ENCODE data around the gene AVL9. TPM values are rescaled to one million over a fixed set of nuclear protein-coding genes. Genes with fewer than 3 reads are reported as not detected.

The AVL9 gene
- total and polyA plus RNA-seq, 9 of the 15 experiments (the other 6 are each of a cell fraction or from before 2014, with no cell fraction given), result 6.4 to 66.2 (median 30.1) TPM

GRCh38 chr7:32587411-32587948 is 92.2 kb downstream of the AVL9 start:
- TF ChIP-seq NONO (IDR thresholded peaks at IDR 0.05; ENCODE audit: low read depth in 2 of 2, low read length in 1 of 2), result no peak
- no peak for TF ChIP-seq TGIF2 (CRISPR knock-in tag; IDR thresholded peaks at IDR 0.05)
- 0 out of 2 replicates have a peak, but pooled peaks have one; percentile 44 for TF ChIP-seq ZNF589 (CRISPR knock-in tag; IDR thresholded peaks at IDR 0.05; ENCODE audit: low read depth)
- TF ChIP-seq, protein P1, sequence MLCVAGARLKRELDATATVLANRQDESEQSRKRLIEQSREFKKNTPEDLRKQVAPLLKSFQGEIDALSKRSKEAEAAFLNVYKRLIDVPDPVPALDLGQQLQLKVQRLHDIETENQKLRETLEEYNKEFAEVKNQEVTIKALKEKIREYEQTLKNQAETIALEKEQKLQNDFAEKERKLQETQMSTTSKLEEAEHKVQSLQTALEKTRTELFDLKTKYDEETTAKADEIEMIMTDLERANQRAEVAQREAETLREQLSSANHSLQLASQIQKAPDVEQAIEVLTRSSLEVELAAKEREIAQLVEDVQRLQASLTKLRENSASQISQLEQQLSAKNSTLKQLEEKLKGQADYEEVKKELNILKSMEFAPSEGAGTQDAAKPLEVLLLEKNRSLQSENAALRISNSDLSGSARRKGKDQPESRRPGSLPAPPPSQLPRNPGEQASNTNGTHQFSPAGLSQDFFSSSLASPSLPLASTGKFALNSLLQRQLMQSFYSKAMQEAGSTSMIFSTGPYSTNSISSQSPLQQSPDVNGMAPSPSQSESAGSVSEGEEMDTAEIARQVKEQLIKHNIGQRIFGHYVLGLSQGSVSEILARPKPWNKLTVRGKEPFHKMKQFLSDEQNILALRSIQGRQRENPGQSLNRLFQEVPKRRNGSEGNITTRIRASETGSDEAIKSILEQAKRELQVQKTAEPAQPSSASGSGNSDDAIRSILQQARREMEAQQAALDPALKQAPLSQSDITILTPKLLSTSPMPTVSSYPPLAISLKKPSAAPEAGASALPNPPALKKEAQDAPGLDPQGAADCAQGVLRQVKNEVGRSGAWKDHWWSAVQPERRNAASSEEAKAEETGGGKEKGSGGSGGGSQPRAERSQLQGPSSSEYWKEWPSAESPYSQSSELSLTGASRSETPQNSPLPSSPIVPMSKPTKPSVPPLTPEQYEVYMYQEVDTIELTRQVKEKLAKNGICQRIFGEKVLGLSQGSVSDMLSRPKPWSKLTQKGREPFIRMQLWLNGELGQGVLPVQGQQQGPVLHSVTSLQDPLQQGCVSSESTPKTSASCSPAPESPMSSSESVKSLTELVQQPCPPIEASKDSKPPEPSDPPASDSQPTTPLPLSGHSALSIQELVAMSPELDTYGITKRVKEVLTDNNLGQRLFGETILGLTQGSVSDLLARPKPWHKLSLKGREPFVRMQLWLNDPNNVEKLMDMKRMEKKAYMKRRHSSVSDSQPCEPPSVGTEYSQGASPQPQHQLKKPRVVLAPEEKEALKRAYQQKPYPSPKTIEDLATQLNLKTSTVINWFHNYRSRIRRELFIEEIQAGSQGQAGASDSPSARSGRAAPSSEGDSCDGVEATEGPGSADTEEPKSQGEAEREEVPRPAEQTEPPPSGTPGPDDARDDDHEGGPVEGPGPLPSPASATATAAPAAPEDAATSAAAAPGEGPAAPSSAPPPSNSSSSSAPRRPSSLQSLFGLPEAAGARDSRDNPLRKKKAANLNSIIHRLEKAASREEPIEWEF (CRISPR knock-in tag; IDR thresholded peaks at IDR 0.05), result no peak
- no peak for TF ChIP-seq NR2C1 (IDR thresholded peaks at IDR 0.05)
- 0 out of 2 replicates have a peak, but pooled peaks have one; percentile 24 for TF ChIP-seq NR2C1 (tag; IDR thresholded peaks at IDR 0.05)
- TF ChIP-seq ZNF695 (CRISPR knock-in tag; IDR thresholded peaks at IDR 0.05), result no peak
- TF ChIP-seq FIP1L1 (IDR thresholded peaks at IDR 0.05; ENCODE audit: low read depth, low read length, poor library complexity, severe bottlenecking), result no peak
- TF ChIP-seq POLR2G (IDR thresholded peaks at IDR 0.05; ENCODE audit: low read depth, low read length), result no peak
- no peak for TF ChIP-seq PRMT5 (CRISPR knock-in tag; IDR thresholded peaks at IDR 0.05)
- POLR2A ChIA-PET, result no interaction called here
- Histone ChIP-seq H3K9me1 (ENCODE audit: control insufficient read depth, insufficient read depth, low read length) (no peaks in the 10 kb centered on the region), H3K79me2 (ENCODE audit: control insufficient read depth, insufficient read depth, low read length) (no peaks in the 10 kb centered on the region), H4K20me1 (replicated peaks; ENCODE audit: control insufficient read depth, insufficient read depth, low read length) (no peaks in the 10 kb centered on the region), H3K36me3 (ENCODE audit: control insufficient read depth, insufficient read depth, low read length) (peaks cover 65% of the 10 kb centered on the region; the same call in 2 of the 3 replicates), H3K9me3 (replicated peaks; ENCODE audit: control insufficient read depth, insufficient read depth, low read depth, low read length) (no peaks in the 10 kb centered on the region), H3K9ac (ENCODE audit: insufficient read depth in 1 of 2, low read depth in 2 of 2, low read length in 2 of 2) (no peak overlapping the region), H3K27me3 (ENCODE audit: control insufficient read depth in 2 of 2, insufficient read depth in 2 of 2, low read length in 2 of 2) (no peaks in the 10 kb centered on the region), H3K4me3 (no peak overlapping the region), H3K4me1 (replicated peaks in 1 of 2; ENCODE audit: control insufficient read depth in 2 of 2, insufficient read depth in 2 of 2, low read length in 2 of 2) (peaks cover 0 to 16% of the 10 kb centered on the region in 2 experiments; a peak in 3 of 5 replicates), H2AFZ (ENCODE audit: low read depth, low read length) (no peak overlapping the region), H3K27ac (ENCODE audit: extremely low read depth, low read depth, low read length) (peak overlapping the region; percentile 50; the same call in 1 of the 3 replicates), H3K4me2 (ENCODE audit: insufficient read depth, low read length) (no peak overlapping the region)
- in situ Hi-C loops (cut with MboI), result no loop called here
- ATAC-seq (peak; percentile 70), FAIRE-seq (no peak), DNase-seq (ENCODE audit: extremely low read depth in 1 of 4, low spot score in 3 of 4) (peak in 1 of 4 experiments; percentile 35)
- BruUV-seq (replicated peaks), result TSS peak; percentile 21
- intact Hi-C loops (cut with micrococcal nuclease), result loop anchor here (5.0 kb wide), 1 partner anchor 85 kb away; no protein-coding TSS in a partner anchor
- CTCF ChIA-PET (ENCODE audit: low intra/inter-chr PET ratio), result no interaction called here
- WGBS (ENCODE audit: insufficient coverage, low coverage, missing lambda C conversion rate), result 70% methylated on average over 9 of the region's 9 CpGs

All from K562 (cell line).